Mesenchymal stem cell (in vitro differentiated cells and primary cell): ENCODE measurements around the gene KCNT1.

Source experiments
- DNase-seq: peaks from one replicate; pipeline ENCODE4 v3.0.0-alpha.2; 2013
- H2AFZ ChIP-seq: one replicate; pipeline ENCODE4 v1.6.1; 2013; ENCODE audit warnings: low read depth, mild to moderate bottlenecking, control low read depth, inconsistent platforms, low read length, moderate library complexity
- H2AK5ac ChIP-seq: 2 replicates; pipeline ENCODE4 v1.6.1; 2013; ENCODE audit warnings: low read length, moderate library complexity, mild to moderate bottlenecking, inconsistent platforms; ENCODE audit not compliant: severe bottlenecking
- H2BK120ac ChIP-seq: one replicate; pipeline ENCODE4 v1.6.1; 2013; ENCODE audit warnings: low read depth, mild to moderate bottlenecking, inconsistent platforms, low read length, moderate library complexity
- H2BK12ac ChIP-seq, 2 experiments: one replicate each; pipeline ENCODE4 v1.6.1; 2013; ENCODE audit warnings: inconsistent platforms in 2 of 2, low read length in 2 of 2, mild to moderate bottlenecking in 2 of 2, moderate library complexity in 2 of 2, control low read depth in 1 of 2
- H2BK15ac ChIP-seq: one replicate; pipeline ENCODE4 v1.6.1; 2013; ENCODE audit warnings: mild to moderate bottlenecking, low read depth, inconsistent platforms; ENCODE audit not compliant: poor library complexity, severe bottlenecking
- H2BK5ac ChIP-seq: 2 replicates; pipeline ENCODE4 v1.6.1; 2013; ENCODE audit warnings: low read depth, mild to moderate bottlenecking, low read length, control low read depth, inconsistent platforms; ENCODE audit not compliant: poor library complexity, severe bottlenecking
- H3K14ac ChIP-seq, 2 experiments: one replicate each; pipeline ENCODE4 v1.6.1; 2013; ENCODE audit warnings: inconsistent platforms in 2 of 2, low read length in 2 of 2, control low read depth in 1 of 2, mild to moderate bottlenecking in 1 of 2, moderate library complexity in 1 of 2
- H3K18ac ChIP-seq, 2 experiments: one replicate each; pipeline ENCODE4 v1.6.1; 2013; ENCODE audit warnings: inconsistent platforms in 2 of 2, low read length in 2 of 2, control low read depth in 1 of 2, low read depth in 1 of 2, mild to moderate bottlenecking in 1 of 2
- H3K23ac ChIP-seq, 2 experiments: one replicate each; pipeline ENCODE4 v1.6.1; 2013; ENCODE audit warnings: inconsistent platforms in 2 of 2, low read length in 2 of 2, mild to moderate bottlenecking in 2 of 2, moderate library complexity in 2 of 2, control low read depth in 1 of 2
- H3K27ac ChIP-seq: 2 replicates; pipeline ENCODE4 v1.5.1; 2013; ENCODE audit warnings: mild to moderate bottlenecking, moderate library complexity, low read length, control low read depth, inconsistent platforms; ENCODE audit not compliant: poor library complexity, severe bottlenecking
- H3K27me3 ChIP-seq, 2 experiments: 2 replicates each; pipeline versions ENCODE4 v1.6.1 to v1.7.0; 2013; ENCODE audit warnings: low read length in 2 of 2, mild to moderate bottlenecking in 2 of 2, moderate library complexity in 2 of 2, control low read depth in 1 of 2, inconsistent platforms in 1 of 2; ENCODE audit not compliant: control insufficient read depth in 1 of 2, insufficient read depth in 1 of 2
- H3K36me3 ChIP-seq, 2 experiments: 2 replicates each; pipeline versions ENCODE4 v1.6.1 to v1.7.0; 2013; ENCODE audit warnings: low read length in 2 of 2, control low read depth in 1 of 2, inconsistent platforms in 1 of 2, low read depth in 1 of 2, mild to moderate bottlenecking in 1 of 2; ENCODE audit not compliant: insufficient read depth in 2 of 2, control insufficient read depth in 1 of 2
- H3K4ac ChIP-seq, 2 experiments: one replicate each; pipeline ENCODE4 v1.6.1; 2013; ENCODE audit warnings: inconsistent platforms in 2 of 2, low read length in 2 of 2, mild to moderate bottlenecking in 2 of 2, moderate library complexity in 2 of 2, control low read depth in 1 of 2, low read depth in 1 of 2
- H3K4me1 ChIP-seq: 2 replicates; pipeline ENCODE4 v1.6.1; 2013; ENCODE audit warnings: low read depth, low read length, control low read depth; ENCODE audit not compliant: control insufficient read depth, insufficient read depth
- H3K4me2 ChIP-seq: 2 replicates; pipeline ENCODE4 v1.6.1; 2013; ENCODE audit warnings: low read length, mild to moderate bottlenecking, inconsistent platforms; ENCODE audit not compliant: poor library complexity, severe bottlenecking
- H3K4me3 ChIP-seq, 2 experiments: 2 replicates each; pipeline versions ENCODE4 v1.5.1 to v1.7.0; 2013; ENCODE audit warnings: low read length in 2 of 2, mild to moderate bottlenecking in 2 of 2, control low read depth in 1 of 2, low read depth in 1 of 2; ENCODE audit not compliant: insufficient read depth in 1 of 2
- H3K79me1 ChIP-seq: replicated peaks from 2 replicates; pipeline ENCODE4 v1.6.1; 2013; ENCODE audit warnings: mild to moderate bottlenecking, control low read depth, low read length, inconsistent platforms; ENCODE audit not compliant: poor library complexity, severe bottlenecking
- H3K9ac ChIP-seq: 2 replicates; pipeline ENCODE4 v1.7.0; 2013; ENCODE audit warnings: mild to moderate bottlenecking, low read length, moderate library complexity
- H3K9me3 ChIP-seq: 2 replicates; pipeline ENCODE4 v1.7.0; 2013; ENCODE audit warnings: mild to moderate bottlenecking, low read length; ENCODE audit not compliant: control insufficient read depth
- H4K8ac ChIP-seq: one replicate; pipeline ENCODE4 v1.6.1; 2013; ENCODE audit warnings: inconsistent platforms, mild to moderate bottlenecking, low read length, moderate library complexity
- H4K91ac ChIP-seq: one replicate; pipeline ENCODE4 v1.6.1; 2013; ENCODE audit warnings: mild to moderate bottlenecking, low read length, inconsistent platforms
- WGBS: methylation state at CpG from one replicate; pipeline ENCODE4 v1.1.7; 2013; ENCODE audit warnings: mixed read lengths; 5-methylcytosine and 5-hydroxymethylcytosine counted together

KCNT1 gene

DNA sequence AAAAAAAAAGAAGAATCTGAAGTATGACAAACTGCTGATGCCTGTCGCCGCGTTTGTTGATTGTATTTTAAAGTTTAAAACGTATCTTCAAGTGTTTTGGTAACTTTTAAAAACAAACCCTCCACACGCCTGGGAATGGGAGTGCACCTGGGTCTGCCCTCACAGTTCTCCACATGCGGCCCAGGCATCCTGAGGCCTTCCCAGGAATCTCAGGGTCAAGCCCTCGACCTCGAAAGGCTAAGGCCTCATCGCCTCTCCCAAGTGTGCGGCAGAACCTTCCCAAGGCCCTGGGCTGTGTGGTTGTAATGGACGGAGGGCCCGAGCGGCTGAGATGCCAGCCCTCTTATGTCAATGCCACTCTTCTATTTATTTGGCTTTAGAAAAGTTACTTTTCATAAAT, 111.0 kb downstream of the KCNT1 start:
- no peak overlapping the region for H4K8ac ChIP-seq
- no peak overlapping the region for H3K4me2 ChIP-seq
- WGBS: 92% methylated on average over 10 of the region's 13 CpGs
- H2BK12ac ChIP-seq: no peak overlapping the region
- peaks cover 23% of the 10 kb centered on the region for H3K79me1 ChIP-seq
- no peak overlapping the region for H3K9ac ChIP-seq
- H3K36me3 ChIP-seq: peaks cover 71 to 74% of the 10 kb centered on the region in 2 experiments
- no peak overlapping the region for H3K4me3 ChIP-seq
- H4K91ac ChIP-seq: no peak overlapping the region
- H3K4me1 ChIP-seq: peaks cover 2% of the 10 kb centered on the region
- no peak for DNase-seq
- no peak overlapping the region for H2BK120ac ChIP-seq
- no peak overlapping the region for H3K18ac ChIP-seq
- no peak overlapping the region for H2BK15ac ChIP-seq
- no peak overlapping the region for H2AFZ ChIP-seq
- H3K27ac ChIP-seq: no peak overlapping the region
- no peak overlapping the region for H2BK5ac ChIP-seq
- no peak overlapping the region for H2AK5ac ChIP-seq
- H3K23ac ChIP-seq: no peak overlapping the region
- H3K14ac ChIP-seq: no peak overlapping the region
- no peaks in the 10 kb centered on the region for H3K27me3 ChIP-seq
- no peak overlapping the region for H3K4ac ChIP-seq
- no peaks in the 10 kb centered on the region for H3K9me3 ChIP-seq

DNA sequence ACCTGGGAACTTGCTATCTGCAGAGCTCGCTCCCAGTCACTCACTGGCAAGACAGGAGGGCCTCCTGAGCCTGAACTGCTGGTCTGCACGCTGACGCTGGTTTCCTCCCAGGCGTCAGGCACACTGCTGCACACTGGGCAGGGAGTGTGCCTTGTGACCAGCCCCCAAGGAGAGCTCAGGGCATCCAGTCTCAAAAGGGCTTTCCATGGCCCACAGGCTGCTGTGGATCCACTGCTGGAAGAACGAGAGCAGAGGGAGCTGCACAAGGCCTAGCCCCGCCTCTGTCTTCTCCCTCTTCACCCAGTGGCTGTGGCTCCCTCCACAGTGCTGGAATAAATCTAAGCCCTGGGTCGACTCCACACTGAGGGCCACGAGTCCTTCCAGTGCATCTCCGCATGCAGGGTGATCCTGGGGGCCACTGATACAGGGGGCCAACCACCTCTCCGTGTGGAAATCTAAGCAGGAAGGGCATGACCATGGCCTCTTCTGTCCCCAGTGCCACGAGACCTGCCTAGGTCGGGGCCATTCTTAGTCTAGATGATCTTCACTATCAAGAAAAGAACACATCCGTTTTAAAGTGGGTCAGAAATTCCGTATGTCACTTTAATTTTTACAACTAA, 111.8 kb downstream of the KCNT1 start:
- Histone ChIP-seq H2BK15ac (no peak overlapping the region), H3K18ac (no peak overlapping the region), H3K4me3 (no peak overlapping the region), H2BK5ac (no peak overlapping the region), H3K36me3 (peaks cover 80 to 83% of the 10 kb centered on the region in 2 experiments), H2BK12ac (no peak overlapping the region), H3K4me2 (no peak overlapping the region), H3K27ac (no peak overlapping the region), H3K27me3 (no peaks in the 10 kb centered on the region), H4K91ac (no peak overlapping the region), H2AK5ac (no peak overlapping the region), H3K9me3 (no peaks in the 10 kb centered on the region), H3K14ac (no peak overlapping the region), H2BK120ac (no peak overlapping the region), H2AFZ (no peak overlapping the region), H4K8ac (no peak overlapping the region), H3K79me1 (peaks cover 29% of the 10 kb centered on the region), H3K23ac (no peak overlapping the region), H3K4ac (no peak overlapping the region), H3K4me1 (peaks cover 2% of the 10 kb centered on the region), H3K9ac (no peak overlapping the region)
- DNase-seq: no peak
- WGBS: 94% methylated on average over 12 of the region's 14 CpGs

DNA sequence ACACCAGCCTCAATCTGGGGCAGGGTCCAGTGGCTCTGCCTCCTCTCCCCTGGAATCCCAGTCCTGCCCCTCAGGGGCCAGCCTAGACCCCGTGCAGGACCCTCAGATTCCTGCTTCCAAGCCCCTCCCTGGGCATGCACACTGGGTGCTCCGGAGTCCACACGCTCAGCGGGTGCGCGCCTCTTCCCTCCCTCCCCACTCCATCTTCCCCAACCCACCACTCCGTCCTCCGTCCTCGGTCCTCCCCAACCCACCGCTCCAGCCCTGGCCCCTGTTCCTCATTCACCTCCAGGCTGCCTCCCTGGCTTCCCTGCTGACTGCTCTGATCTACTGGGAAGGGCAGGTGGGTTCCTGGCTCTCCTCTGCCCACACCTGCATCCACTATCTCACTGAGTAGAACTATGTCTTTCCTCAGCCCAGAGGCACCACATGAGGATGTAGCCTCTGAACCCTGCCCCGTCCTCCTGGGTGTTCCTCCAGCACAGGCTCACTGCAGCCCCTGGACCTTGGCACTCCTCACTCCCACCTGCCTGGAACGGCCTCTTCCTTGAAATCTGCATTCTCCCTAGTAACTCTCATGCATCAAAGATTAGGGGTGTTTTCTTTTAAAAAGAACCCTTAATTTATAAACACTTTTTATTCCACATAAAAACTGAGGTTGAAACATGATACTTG, 112.6 kb downstream of the KCNT1 start:
- Histone ChIP-seq H3K23ac (no peak overlapping the region), H4K8ac (no peak overlapping the region), H3K9me3 (no peaks in the 10 kb centered on the region), H3K4me2 (no peak overlapping the region), H2BK5ac (no peak overlapping the region), H3K4me1 (peaks cover 2% of the 10 kb centered on the region), H3K36me3 (peaks cover 81 to 88% of the 10 kb centered on the region in 2 experiments), H2BK15ac (no peak overlapping the region), H2AFZ (no peak overlapping the region), H4K91ac (no peak overlapping the region), H3K9ac (no peak overlapping the region), H2BK12ac (no peak overlapping the region), H3K27me3 (no peaks in the 10 kb centered on the region), H2AK5ac (no peak overlapping the region), H3K79me1 (peaks cover 33% of the 10 kb centered on the region), H3K18ac (no peak overlapping the region), H3K4ac (no peak overlapping the region), H3K27ac (no peak overlapping the region), H2BK120ac (no peak overlapping the region), H3K14ac (no peak overlapping the region), H3K4me3 (no peak overlapping the region)
- DNase-seq: no peak
- over 99% methylated on average over 11 of the region's 12 CpGs for WGBS

- no peak overlapping the region for H2BK12ac ChIP-seq
- no peaks in the 10 kb centered on the region for H3K27me3 ChIP-seq
- peaks cover 2% of the 10 kb centered on the region for H3K4me1 ChIP-seq
- H2BK120ac ChIP-seq: no peak overlapping the region
- H3K36me3 ChIP-seq: peaks cover 80 to 88% of the 10 kb centered on the region in 2 experiments
- peaks cover 35% of the 10 kb centered on the region for H3K79me1 ChIP-seq
- H3K4me3 ChIP-seq: no peak overlapping the region
- no peaks in the 10 kb centered on the region for H3K9me3 ChIP-seq
- H3K14ac ChIP-seq: no peak overlapping the region
- H3K23ac ChIP-seq: no peak overlapping the region
- no peak overlapping the region for H2AFZ ChIP-seq
- H2AK5ac ChIP-seq: no peak overlapping the region
- no peak for DNase-seq
- no peak overlapping the region for H3K18ac ChIP-seq
- no peak overlapping the region for H4K91ac ChIP-seq
- H3K4me2 ChIP-seq: no peak overlapping the region
- no peak overlapping the region for H2BK15ac ChIP-seq
- no peak overlapping the region for H3K4ac ChIP-seq
- H4K8ac ChIP-seq: no peak overlapping the region
- no peak overlapping the region for H2BK5ac ChIP-seq
- 96% methylated on average over 4 of the region's 4 CpGs for WGBS
- H3K9ac ChIP-seq: no peak overlapping the region
- no peak overlapping the region for H3K27ac ChIP-seq
Observed at GRCh38 chr9:135815413-135815812, 113.4 kb downstream of the KCNT1 start.
